Transverse colon (tissue), 4 donors: ENCODE results near the gene PEAR1. TPM values are rescaled to one million over a fixed set of nuclear protein-coding genes. Genes with fewer than 3 reads are reported as not detected.

ENCODE experiments used
- DNase-seq: peaks from one replicate; pipeline ENCODE4 v3.0.0-alpha.2; 2019
- H3K27ac ChIP-seq, 4 donors: fragments of 200-600 bp; sonication (generic); 2 replicates each; pipeline ENCODE4 v1.5.1; 2016 to 2018; ENCODE audit warnings: inconsistent platforms in 4 of 4
- H3K27me3 ChIP-seq: fragments of 200-600 bp; sonication (generic); 2 replicates; pipeline ENCODE4 v1.5.1; 2017; ENCODE audit warnings: inconsistent platforms
- H3K36me3 ChIP-seq, 4 donors: fragments of 200-600 bp; sonication (generic); 2 replicates each; pipeline ENCODE4 v1.5.1; 2017 to 2019; ENCODE audit warnings: inconsistent platforms in 4 of 4
- H3K4me1 ChIP-seq, 4 donors: fragments of 200-600 bp; sonication (generic); 2 replicates each; pipeline ENCODE4 v1.5.1; 2017 to 2020; ENCODE audit warnings: inconsistent platforms in 4 of 4
- H3K4me3 ChIP-seq, 4 donors: fragments of 200-600 bp; sonication (generic); 1 replicate in 1 of 4; 2 replicates in 3 of 4; pipeline versions ENCODE4 v1.5.1 to v1.6.1; 2017 to 2019; ENCODE audit warnings: inconsistent platforms in 4 of 4
- H3K9me3 ChIP-seq, 2 donors: fragments of 200-600 bp; sonication (generic); 2 replicates each; pipeline ENCODE4 v1.5.1; 2017 to 2019; ENCODE audit warnings: inconsistent platforms in 2 of 2
- EP300 ChIP-seq: sonication (generic); formaldehyde crosslinking; IDR thresholded peaks from one replicate; pipeline ENCODE4 v1.6.1; 2017; ENCODE audit warnings: antibody characterized with exemption, low read depth
- POLR2A ChIP-seq: fragments of 450-650 bp; IDR thresholded peaks from one replicate; pipeline ENCODE4 v1.6.1; 2016; ENCODE audit warnings: antibody characterized with exemption, mild to moderate bottlenecking, moderate library complexity
- POLR2AphosphoS5 ChIP-seq, 3 donors: sonication (generic); formaldehyde crosslinking; IDR thresholded peaks; one replicate each; pipeline ENCODE4 v1.6.1; 2016; ENCODE audit warnings: antibody characterized with exemption in 3 of 3
- WGBS, 2 donors: methylation state at CpG; one replicate each; pipeline ENCODE4 v1.1.5; 2018; ENCODE audit warnings: low coverage in 1 of 2; 5-methylcytosine and 5-hydroxymethylcytosine counted together
- in situ Hi-C, 4 donors: fragments of 200-750 bp; cut with MboI; loops; one replicate each; pipeline versions ENCODE4 v1.15.0 to v1.15.1; 2017; ENCODE audit warnings: low sequenced_read_pairs in 3 of 4, low pct_ligation_motif_present in 1 of 4, low pct_unique_long_range_greater_than_20kb in 1 of 4
- intact Hi-C: fragments of 100-400 bp; cut with DNase I; formaldehyde crosslinking; loops from one replicate; pipeline ENCODE4 v1.15.1; 2023; ENCODE audit warnings: low total_unique reads
- total RNA-seq, 4 donors: library from RNA; depleted of rRNA; stranded (reverse); fragments of >200 nt; gene quantifications; one replicate each; pipeline ENCODE4 v1.1.0, GENCODE V29; 2016
- TF ChIP-seq, protein P1 (sequence below), 5 experiments: fragments of 200-600 bp in 3 of 5; fragments of 450-650 bp in 2 of 5; sonication (generic) in 3 of 5; IDR thresholded peaks; 1 replicate in 2 of 5; 2 replicates in 3 of 5; pipeline ENCODE4 v1.5.1; 2016 to 2017; ENCODE audit warnings: antibody characterized with exemption in 5 of 5, inconsistent platforms in 3 of 5, mild to moderate bottlenecking in 2 of 5, moderate library complexity in 1 of 5

Gene PEAR1
- total RNA-seq, 4 donors from 2014 or later = 1.8 to 5.6 (median 3.7) TPM

GRCh38 chr1:156908541-156908940 lies 15.0 kb downstream of the PEAR1 start:
- Histone ChIP-seq H3K9me3 (no peaks in the 10 kb centered on the region), H3K4me3 (no peak overlapping the region), H3K27me3 (peaks cover 33% of the 10 kb centered on the region), H3K36me3 (no peaks in the 10 kb centered on the region), H3K4me1 (peaks cover 0 to 7% (median 4%) of the 10 kb centered on the region in 4 donors), H3K27ac (no peak overlapping the region)
- WGBS, 2 donors = 60% methylated on average over 28 of the region's 29 CpGs; no CpG with 5 or more reads in 1 of the 2 donors
- in situ Hi-C loops (no loop called here), intact Hi-C loops (no loop called here)
- no peak for DNase-seq
- TF ChIP-seq, protein P1, sequence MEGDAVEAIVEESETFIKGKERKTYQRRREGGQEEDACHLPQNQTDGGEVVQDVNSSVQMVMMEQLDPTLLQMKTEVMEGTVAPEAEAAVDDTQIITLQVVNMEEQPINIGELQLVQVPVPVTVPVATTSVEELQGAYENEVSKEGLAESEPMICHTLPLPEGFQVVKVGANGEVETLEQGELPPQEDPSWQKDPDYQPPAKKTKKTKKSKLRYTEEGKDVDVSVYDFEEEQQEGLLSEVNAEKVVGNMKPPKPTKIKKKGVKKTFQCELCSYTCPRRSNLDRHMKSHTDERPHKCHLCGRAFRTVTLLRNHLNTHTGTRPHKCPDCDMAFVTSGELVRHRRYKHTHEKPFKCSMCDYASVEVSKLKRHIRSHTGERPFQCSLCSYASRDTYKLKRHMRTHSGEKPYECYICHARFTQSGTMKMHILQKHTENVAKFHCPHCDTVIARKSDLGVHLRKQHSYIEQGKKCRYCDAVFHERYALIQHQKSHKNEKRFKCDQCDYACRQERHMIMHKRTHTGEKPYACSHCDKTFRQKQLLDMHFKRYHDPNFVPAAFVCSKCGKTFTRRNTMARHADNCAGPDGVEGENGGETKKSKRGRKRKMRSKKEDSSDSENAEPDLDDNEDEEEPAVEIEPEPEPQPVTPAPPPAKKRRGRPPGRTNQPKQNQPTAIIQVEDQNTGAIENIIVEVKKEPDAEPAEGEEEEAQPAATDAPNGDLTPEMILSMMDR (IDR thresholded peaks at IDR 0.05) = no peak
- TF ChIP-seq POLR2A (no peak), POLR2AphosphoS5 (IDR thresholded peaks at IDR 0.05) (no peak), EP300 (no peak)

DNA sequence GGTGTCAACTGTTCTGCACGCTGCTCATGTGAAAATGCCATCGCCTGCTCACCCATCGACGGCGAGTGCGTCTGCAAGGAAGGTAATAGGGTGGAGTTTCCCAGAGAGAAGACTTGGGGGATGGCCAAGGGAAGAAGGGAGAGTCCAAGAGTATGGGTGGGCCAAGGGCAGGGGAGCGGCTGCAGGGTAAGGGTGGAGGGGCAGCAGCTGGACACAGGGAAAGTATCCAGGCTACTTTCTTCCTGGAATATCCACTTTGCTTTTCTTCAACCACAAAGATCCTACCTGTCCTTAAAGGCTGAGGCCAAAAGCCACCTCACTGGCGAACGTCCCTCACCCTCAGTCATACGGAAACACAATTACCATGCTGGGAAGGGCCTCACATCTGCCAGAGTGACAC lies 15.4 kb downstream of the PEAR1 start:
- in situ Hi-C loops (no loop called here), intact Hi-C loops (no loop called here)
- no peak overlapping the region for H3K27ac ChIP-seq
- no peaks in the 10 kb centered on the region for H3K36me3 ChIP-seq
- H3K27me3 ChIP-seq = peaks cover 33% of the 10 kb centered on the region
- H3K4me1 ChIP-seq = peaks cover 0 to 7% (median 4%) of the 10 kb centered on the region in 4 donors
- H3K9me3 ChIP-seq = no peaks in the 10 kb centered on the region
- H3K4me3 ChIP-seq = no peak overlapping the region
- 60 to 63% methylated on average over 7 to 10 of the region's 10 CpGs for WGBS, 2 donors
- no peak for TF ChIP-seq POLR2A
- TF ChIP-seq, protein P1 (IDR thresholded peaks at IDR 0.05) = no peak
- no peak for TF ChIP-seq EP300
- TF ChIP-seq POLR2AphosphoS5 (IDR thresholded peaks at IDR 0.05) = no peak
- no peak for DNase-seq

- Histone ChIP-seq H3K4me1 (peaks cover 0 to 7% (median 4%) of the 10 kb centered on the region in 4 donors), H3K27ac (no peak overlapping the region), H3K36me3 (no peaks in the 10 kb centered on the region), H3K27me3 (peaks cover 33% of the 10 kb centered on the region), H3K4me3 (no peak overlapping the region), H3K9me3 (no peaks in the 10 kb centered on the region)
- WGBS, 2 donors = 78% methylated on average over 5 of the region's 5 CpGs; no CpG with 5 or more reads in 1 of the 2 donors
- intact Hi-C loops = no loop called here
- no peak for TF ChIP-seq POLR2AphosphoS5 (IDR thresholded peaks at IDR 0.05)
- no peak for TF ChIP-seq POLR2A
- DNase-seq = no peak
- in situ Hi-C loops = no loop called here
These were observed 16.2 kb downstream of the PEAR1 start for GRCh38 chr1:156909671-156910070.

DNA sequence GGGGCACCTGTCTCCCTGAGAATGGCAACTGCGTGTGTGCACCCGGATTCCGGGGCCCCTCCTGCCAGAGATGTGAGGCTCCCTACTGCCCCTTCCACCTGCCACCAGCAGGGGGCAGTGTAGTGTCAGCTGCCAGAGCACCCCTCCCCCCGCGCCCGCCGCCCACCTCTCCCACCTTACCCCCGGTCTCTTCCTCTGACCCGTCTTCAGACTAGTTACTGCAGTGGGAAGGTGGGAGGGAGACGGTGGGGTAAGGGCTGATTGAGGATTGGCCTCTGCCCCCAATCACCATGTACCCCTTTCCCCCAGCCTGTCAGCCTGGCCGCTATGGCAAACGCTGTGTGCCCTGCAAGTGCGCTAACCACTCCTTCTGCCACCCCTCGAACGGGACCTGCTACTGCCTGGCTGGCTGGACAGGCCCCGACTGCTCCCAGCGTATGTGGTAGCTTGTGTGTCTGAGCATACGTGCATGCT lies 16.8 kb downstream of the PEAR1 start:
- peaks cover 33% of the 10 kb centered on the region for H3K27me3 ChIP-seq
- 47 to 80% methylated on average over 1 to 11 of the region's 18 CpGs for WGBS, 2 donors
- intact Hi-C loops = no loop called here
- no peak overlapping the region for H3K4me3 ChIP-seq
- H3K27ac ChIP-seq = no peak overlapping the region
- no peak for TF ChIP-seq POLR2A
- no peak for TF ChIP-seq POLR2AphosphoS5 (IDR thresholded peaks at IDR 0.05)
- TF ChIP-seq, protein P1 (IDR thresholded peaks at IDR 0.05) = peak; percentile 65 to 90 (median 78)
- TF ChIP-seq EP300 = no peak
- no peaks in the 10 kb centered on the region for H3K9me3 ChIP-seq
- in situ Hi-C loops = no loop called here
- DNase-seq = peak; percentile 54
- peaks cover 0 to 7% (median 4%) of the 10 kb centered on the region in 4 donors for H3K4me1 ChIP-seq
- H3K36me3 ChIP-seq = no peaks in the 10 kb centered on the region
